GM12865 (cell line): ENCODE results near the gene RIIAD1.

ENCODE experiments used
- DNase-seq: peaks from one replicate; pipeline ENCODE4 v3.0.0; 2010; ENCODE audit warnings: low read depth
- H3K4me3 ChIP-seq: 2 replicates; pipeline ENCODE4 v1.5.1; 2011; ENCODE audit warnings: mild to moderate bottlenecking, low read depth, low read length, control low read depth
- CTCF ChIP-seq: IDR thresholded peaks from 2 replicates; pipeline ENCODE4 v1.5.1; 2011; ENCODE audit warnings: low read length, control low read depth, low read depth, inconsistent platforms; ENCODE audit not compliant: insufficient read depth; ENCODE audit errors: missing control alignments

Gene RIIAD1

DNA sequence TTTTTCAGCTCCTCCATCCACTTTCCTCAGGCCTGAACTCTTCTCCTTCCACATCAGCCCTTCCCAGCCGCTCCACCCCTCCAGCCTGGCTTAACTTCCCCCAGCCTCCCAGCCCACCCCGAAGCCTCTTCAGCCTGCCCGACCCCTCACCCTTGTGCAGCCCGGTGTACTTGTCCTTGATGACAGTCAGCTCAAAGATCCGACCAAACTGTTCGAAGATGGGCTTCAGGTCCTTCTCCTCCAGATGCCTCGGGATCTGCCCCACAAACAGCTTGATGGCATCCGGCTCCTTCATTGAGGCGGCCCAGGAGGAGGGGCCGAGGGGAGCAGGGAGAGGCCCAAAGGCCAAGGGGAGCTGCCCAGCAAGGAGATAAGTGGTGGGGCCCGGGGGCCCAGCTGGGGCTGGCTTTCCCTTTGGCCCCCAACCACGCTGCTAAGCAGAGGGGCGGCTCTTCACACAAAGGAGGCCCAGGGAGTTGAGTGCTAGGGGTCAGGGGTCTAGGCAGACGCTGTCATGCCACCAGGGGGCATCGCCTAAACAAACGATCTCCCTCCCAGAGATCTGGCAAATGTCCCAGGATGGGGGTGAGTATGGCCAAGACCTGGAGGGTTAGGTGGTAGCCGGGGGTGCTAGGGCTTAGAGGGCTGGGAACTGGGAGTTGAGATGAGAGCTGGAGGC is 5.5 kb upstream of the RIIAD1 start:
- peak; percentile 11 for DNase-seq
- H3K4me3 ChIP-seq: no peak overlapping the region
- TF ChIP-seq CTCF: no peak

DNA sequence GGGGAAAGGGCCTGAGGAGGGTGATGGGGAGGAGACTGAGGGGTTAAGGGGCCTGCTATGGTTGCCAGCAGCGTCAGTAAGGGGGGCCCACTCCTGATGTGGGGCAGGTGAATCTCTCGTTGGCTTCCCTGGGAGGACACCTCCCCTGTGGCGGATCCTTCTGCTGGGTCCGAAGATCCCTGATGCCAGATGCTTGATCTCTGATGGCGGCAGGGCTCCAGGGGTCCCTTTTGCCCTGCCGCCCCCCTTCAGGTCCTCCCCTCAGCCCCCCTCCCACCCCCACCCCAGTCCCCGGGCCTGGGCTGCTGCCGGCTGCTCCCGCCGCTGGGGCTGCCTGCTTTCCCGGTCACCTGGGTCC is 4.9 kb upstream of the RIIAD1 start:
- TF ChIP-seq CTCF: no peak
- no peak overlapping the region for H3K4me3 ChIP-seq
- DNase-seq: no peak

GRCh38 chr1:151716771-151717631 is 4.3 kb upstream of the RIIAD1 start, which contains the start of gene CELF3:
CELF3 (minus strand) TSS chr1:151716803; CDS start chr1:151716020, 783 bp downstream.
- H3K4me3 ChIP-seq: no peak within 1 kb of the TSS
- peak; percentile 7 for DNase-seq
- TF ChIP-seq CTCF: no peak

- no peak overlapping the region for H3K4me3 ChIP-seq
- TF ChIP-seq CTCF: no peak
- DNase-seq: no peak
These were observed 3.3 kb upstream of the RIIAD1 start for GRCh38 chr1:151718011-151718431.

- no peak for DNase-seq
- TF ChIP-seq CTCF: no peak
- no peak overlapping the region for H3K4me3 ChIP-seq
These were observed 2.7 kb upstream of the RIIAD1 start for GRCh38 chr1:151718666-151719065.

DNA sequence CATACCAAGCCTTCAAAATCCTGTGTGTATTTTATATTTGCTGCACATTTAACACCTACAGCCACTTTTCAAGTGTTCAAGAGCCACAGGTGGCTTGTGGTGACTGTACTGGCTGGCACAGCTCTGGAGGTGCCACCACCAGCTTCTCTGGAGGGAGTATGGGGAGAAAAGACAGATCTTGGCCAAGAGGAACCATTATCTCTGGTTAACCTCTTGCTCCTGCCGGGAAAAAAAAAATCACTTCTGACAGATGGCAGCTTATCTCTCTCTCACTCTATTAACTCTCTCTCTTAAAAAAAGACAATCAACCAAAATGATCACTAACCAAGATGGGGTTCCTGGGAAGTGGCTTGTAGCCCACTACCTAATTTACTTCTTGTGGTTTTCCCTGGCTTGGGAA is 1.2 kb upstream of the RIIAD1 start:
- TF ChIP-seq CTCF: no peak
- DNase-seq: no peak
- H3K4me3 ChIP-seq: no peak overlapping the region

GRCh38 chr1:151720554-151720953 is 768 bp upstream of the RIIAD1 start:
- TF ChIP-seq CTCF: no peak
- peak overlapping the region; percentile 35 for H3K4me3 ChIP-seq
- peak; percentile 74 for DNase-seq
